KBM-7 (cell line): ENCODE measurements around the gene ARRB1.
"Not testable (repeated sequence)": the region's sequence is repeated elsewhere in the genome, so short reads cannot be mapped to it uniquely, and the experiment has no call there.

ENCODE experiments used
- DNase-seq: peaks from one replicate; pipeline ENCODE4 v3.0.0-alpha.2; 2015
- in situ Hi-C: fragments of 300-500 bp; cut with MboI; formaldehyde crosslinking; loops from 2 replicates; pipeline ENCODE4 v1.14.3; 2020; ENCODE audit warnings: low sequenced_read_pairs, low pct_unique_long_range_greater_than_20kb, mixed read lengths

Gene ARRB1

DNA sequence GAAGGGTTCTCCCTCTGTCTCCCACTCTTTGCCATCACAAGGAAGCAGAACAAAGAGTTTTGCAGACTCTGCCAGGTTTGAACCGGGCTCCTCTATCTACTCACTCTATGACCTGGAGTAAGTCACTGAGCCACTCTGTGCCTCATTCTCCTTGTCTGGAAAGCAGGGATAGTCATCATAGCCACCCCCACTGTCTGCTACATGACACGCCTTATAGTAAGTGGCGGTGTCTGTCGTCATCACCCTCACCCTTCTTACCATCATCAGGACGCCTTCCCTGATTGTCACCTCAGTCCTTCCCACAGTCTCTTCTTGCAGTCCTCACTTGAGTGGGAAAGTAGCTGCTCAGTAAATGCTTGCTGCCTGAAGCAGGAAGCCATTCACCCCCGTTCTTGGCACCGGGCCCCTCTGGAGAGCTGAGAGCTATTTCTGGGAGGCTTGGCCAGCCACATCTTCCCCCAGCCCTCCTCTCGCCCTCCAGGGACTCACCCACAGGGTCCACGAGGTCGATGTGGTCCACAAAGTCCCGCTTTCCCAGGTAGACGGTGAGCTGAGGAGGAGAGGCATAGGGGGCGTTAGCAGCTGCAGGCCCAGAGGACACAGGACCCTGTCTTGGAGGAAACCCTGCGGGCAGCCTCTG lies 64.5 kb downstream of the ARRB1 start:
- no peak for DNase-seq
- in situ Hi-C loops = no loop called here

DNA sequence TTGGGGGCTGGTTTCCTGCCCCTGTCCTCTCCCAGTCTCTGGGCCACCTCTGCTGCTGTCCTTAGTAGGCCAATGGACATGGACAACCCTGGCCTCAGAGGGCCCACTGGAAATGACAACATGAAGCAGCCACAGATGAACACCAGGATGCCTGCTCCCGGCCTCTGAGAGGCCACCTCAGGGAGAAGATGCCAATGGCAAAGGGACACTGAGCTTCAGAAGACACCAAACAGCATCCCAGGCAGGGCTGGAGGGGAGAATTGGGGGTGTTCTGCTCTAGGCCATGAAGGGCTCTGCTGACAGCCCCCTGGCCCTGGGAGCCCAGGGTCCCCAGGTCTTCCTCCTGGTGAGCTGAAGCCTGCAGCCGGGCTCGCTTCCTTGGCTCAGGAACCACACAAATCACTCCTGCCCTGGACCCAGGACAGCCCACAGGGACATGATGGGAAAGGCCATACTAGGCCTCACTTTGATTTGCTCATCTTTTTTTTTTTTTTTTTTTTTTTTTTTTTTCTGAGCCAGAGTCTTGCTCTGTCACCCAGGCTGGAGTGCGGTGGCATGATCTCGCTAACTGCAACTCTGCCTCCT lies 65.6 kb downstream of the ARRB1 start:
- DNase-seq = no peak
- in situ Hi-C loops = no loop called here

DNA sequence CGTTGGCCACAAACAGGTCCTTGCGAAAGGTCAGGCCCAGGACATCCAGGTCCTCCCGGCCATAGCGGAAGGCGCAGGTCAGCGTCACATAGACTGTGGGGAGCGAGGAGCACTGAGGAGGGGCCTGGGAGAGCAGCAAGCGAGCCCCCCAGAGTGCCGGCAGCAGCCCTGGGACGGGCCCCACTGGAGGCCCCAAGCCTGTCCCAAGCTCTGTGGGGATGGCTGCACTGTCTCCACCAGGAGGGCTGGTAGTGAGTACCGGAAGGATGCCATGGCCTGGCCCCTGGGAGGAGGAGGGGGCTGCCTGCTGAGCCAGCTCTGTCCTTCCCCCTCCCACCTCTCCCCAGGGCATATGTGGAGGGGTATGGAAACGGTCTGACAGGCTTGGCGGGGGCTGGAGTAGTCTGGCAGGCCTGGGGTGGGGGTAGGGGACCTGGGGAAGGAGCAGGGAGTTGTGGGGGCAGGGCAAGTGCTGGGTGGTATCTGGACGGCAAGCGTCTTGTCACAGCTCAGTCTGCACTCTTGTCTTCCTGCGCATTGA lies 68.0 kb downstream of the ARRB1 start:
- in situ Hi-C loops = no loop called here
- no peak for DNase-seq

DNA sequence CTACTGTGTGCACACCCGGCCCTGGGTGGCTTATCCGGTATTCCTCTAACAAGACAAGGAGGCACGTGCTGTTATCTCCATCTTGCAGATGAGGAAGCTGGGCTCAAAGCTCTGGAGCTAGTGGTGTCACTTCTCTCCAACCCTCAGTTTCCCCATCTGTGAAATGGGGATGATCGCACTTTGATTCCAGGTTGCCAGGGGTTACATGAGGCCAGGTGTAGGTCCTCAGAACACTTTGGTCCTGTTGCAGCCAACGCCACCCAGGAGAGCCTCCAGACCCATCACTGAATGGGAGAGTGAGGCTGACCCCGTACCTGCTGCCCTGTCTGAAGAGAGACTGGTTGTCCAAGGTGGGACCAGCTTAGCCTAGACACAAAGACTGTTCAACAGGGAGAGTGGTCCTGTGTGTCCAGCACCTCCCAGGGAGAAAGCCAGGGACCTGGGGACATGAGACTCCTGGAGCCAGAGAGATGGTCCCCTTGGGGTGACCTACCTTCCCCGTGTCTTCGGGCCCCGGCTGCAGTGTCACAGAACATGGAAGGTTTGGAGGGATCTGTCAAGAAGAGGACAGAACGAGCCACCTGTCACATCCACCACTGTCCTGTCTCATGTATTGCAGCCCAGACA lies 69.9 kb downstream of the ARRB1 start:
- no peak for DNase-seq
- in situ Hi-C loops = no loop called here

DNA sequence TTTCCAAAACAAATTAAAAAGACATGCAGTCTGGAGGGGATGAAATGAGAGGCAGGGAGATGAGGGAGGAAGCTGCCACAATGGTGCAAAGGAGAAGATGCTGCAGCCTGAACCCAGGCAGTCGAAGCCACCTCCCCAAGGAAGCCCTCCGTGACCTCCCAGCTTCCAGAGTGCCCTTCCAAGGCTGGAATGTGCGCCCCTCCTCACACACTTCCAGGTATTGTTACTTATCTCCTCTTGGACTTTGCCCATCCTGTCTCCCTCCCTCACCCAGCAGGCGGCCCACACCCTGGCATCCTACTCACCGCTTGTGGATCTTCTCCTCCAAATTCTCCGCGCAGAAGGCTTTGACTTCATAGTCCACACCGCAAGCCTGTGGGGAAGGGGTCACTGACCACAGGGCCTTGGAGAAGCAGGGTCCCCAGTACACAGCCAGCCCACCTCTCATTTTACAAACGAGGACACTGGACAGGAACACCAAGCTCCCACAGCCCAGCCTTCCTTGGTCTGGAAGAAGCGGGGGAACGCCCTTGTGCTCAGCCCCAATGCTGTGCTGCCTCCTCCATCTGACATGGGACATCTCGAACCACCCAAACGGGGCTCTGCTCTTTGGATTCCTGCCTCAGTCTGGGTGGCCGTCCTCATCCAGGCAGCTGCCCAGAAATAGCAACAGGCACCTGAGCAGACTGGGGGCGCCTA lies 70.5 kb downstream of the ARRB1 start:
- in situ Hi-C loops = no loop called here
- no peak for DNase-seq

DNA sequence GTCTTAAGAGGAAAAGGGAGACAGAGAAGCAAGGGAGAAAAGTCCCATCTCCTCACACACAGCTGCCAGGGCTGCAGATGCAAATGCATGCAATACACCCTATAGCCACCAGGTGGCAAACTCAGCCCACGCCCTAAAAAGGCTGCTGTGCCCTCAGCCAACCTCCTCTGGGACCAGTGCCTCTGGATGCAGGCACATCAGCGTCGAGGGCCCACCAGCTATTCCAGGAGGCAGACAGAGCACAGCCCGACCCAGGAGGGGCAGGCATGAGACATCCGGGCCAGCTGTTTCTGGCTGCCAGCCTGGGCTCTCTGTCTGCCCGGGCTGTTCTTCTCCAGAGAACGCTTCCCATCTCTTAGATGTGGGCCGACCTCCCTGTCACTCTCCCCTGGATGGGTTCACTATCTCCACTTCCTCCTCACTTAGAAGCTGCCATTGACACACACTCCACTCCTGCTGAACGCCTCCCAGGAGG lies 71.2 kb downstream of the ARRB1 start:
- in situ Hi-C loops = no loop called here

DNA sequence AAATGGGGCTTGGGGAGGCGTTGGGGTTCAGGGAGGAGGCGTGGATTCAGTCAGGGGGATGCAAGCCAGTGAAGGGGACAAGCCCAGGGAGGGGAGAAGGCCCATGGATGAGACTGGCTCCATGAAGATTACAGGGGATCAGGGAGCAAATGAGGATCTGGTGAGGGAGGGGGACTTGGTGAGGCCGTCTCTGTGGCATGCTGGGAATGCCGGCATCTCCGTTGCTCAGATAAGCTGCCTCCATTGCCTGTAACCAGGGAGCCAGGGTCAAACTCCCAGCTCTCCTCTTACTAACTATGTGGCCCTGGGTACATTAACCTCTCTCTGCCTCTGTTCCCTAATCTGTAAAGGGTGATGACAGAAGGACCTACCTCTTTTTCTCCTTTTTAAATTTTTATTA lies 72.2 kb downstream of the ARRB1 start:
- no peak for DNase-seq
- in situ Hi-C loops = loop anchor here (10.0 kb wide), 1 partner anchor 116 kb away; the partner anchor contains the start of gene RPS3

More for the DNA sequence above, 71.2 kb downstream of the ARRB1 start:
- peak; percentile 87 for DNase-seq

DNA sequence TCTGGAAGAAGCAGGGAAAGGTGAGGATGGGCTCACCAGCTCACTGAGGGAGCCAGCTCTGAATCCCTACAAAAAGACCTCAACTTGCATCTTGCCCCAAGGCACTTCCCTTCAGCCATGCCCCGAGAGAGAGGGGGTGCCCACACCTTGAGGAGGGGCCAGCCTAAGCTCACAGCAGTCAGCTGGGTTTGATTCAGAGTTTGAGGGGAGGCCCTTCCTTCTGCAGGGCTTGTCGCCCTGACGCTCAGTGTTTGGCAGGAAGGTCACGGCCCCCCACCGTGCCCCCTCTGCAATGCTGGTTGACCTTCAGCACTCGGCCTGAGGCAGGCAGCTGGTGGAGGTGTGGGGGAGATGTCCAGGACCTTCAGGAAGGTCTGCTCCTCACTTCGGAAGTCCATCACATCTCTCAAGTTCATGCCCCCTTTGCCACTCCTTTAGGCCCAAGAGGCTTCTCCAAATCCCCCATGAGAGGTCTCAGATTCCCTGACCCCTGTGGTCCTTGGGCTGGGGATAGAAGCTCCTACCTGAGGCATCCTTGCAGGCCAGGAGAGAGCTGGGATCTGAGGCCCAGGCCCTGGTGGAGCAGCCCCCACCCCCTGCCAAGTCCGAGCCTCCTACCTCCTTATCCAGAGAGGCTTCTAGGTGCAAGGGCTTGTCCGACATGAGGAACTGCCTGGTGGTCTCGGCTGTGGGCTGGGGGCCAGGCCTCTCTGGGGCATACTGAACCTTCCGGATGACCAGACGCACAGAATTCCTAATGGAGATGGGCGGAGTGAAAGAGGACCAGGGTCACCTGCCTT lies 73.3 kb downstream of the ARRB1 start:
- no peak for DNase-seq
- in situ Hi-C loops = loop anchor here (10.0 kb wide), 1 partner anchor 117 kb away; the partner anchor contains the start of gene RPS3

DNA sequence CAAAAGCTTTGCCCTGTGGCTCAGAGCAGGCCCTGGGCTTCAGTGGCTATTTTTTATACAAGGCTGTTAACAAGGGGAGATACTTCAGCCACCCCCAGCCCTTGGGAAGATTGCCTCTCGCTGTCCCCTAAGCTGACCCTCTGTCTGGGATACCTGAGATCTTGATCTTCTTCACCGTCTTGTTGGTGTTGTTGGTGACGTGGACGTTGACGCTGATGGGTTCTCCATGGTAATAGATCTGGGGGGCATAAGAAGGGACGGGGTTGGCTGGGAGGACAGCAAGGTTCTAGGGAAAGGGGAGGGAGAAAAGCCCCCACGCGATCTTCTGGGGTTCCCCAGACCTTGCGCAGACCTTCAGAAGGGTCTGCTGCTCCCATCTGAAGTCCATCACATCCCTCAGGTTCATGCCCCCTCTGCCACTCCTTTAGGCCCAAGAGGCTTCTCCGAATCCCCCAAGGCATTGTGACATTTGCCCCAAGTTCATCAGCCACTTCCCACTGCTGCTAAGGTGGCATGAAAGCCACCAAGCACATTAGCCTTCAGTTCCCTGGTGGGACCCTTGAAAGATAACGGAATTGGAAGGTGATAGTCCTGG lies 74.2 kb downstream of the ARRB1 start:
- in situ Hi-C loops = loop anchor here (10.0 kb wide), 1 partner anchor 117 kb away; the partner anchor contains the start of gene RPS3
- DNase-seq = no peak

DNA sequence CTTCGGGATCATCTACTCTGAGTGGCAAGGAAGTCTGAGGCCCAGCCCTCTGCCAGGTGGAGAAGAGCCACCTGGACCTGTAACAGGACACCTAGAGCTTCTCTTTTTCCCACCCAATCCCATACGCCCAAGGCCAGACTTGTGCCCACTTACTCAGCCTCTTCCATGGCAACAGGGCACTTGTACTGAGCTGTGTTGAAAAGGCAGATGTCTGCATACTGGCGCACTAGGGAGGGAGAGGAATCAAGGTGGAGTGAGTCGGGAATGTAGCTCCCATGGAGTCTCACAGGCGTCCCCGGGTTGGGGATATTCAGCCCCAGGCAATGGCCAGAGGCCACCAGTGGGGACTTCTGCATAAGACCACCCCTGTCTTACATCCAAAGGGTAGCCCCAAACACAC lies 74.8 kb downstream of the ARRB1 start:
- DNase-seq = no peak
- in situ Hi-C loops = loop anchor here (10.0 kb wide), 1 partner anchor 118 kb away; the partner anchor contains the start of gene RPS3

DNA sequence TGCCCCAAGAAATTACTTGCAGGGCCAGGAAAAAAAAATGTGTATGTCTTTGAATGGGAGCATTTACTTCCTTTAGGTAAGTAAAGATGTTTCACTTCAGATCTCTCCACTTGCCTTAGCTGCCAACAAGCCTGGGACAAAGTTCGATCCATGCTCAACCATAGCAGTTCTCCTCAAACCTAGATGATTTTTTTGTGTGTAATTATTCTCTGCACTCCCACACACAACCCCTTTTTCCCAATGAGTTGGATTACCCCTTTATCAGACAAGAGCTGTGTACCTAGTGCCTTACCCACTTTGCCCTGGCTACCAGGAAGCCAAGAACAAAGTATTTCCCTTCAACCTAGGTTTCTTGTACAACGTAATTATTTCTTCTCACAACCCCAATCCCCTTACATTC lies 75.3 kb downstream of the ARRB1 start:
- in situ Hi-C loops = loop anchor here (10.0 kb wide), 1 partner anchor 119 kb away; the partner anchor contains the start of gene RPS3
- no peak for DNase-seq

DNA sequence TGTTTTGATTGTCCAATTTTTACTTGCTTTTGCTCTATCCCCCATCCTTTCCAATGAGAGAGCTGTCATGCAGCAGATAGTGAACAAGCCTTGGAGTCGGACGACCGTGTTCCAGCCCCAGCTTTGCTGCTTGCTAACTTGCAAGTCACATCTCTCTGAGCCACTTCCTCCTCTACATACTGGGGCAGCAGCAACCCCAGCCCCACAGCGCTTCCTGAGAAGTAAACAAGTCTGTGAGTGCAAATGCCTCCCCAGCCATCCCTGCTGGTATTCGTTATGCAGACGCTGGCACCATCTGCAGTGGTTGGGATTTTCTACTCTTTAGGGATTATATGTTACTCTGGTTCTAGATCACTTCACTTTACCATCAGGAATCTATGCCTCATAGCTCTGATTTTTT lies 75.9 kb downstream of the ARRB1 start:
- in situ Hi-C loops = loop anchor here (10.0 kb wide), 1 partner anchor 119 kb away; the partner anchor contains the start of gene RPS3
- DNase-seq = peak; percentile 86

DNA sequence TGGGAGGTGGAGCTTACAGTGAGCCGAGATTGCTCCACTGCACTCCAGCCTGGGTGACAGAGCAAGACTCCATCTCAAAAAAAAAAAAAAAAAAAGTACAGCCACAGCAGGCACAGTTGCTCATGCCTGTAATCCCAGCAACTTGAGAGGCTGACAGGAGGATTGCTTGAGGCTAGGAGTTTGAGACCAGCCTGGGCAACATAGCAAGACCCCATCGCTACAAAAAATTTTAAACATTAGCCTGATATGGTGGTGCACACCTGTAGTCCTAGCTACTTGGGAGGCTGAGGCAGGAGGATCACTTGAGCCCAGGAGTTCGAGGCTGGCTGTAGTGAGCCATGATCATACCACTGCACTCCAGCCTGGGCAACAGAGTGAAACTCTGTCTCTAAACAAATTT lies 76.7 kb downstream of the ARRB1 start:
- DNase-seq = not testable (repeated sequence)
- in situ Hi-C loops = loop anchor here (10.0 kb wide), 1 partner anchor 120 kb away; the partner anchor contains the start of gene RPS3

DNA sequence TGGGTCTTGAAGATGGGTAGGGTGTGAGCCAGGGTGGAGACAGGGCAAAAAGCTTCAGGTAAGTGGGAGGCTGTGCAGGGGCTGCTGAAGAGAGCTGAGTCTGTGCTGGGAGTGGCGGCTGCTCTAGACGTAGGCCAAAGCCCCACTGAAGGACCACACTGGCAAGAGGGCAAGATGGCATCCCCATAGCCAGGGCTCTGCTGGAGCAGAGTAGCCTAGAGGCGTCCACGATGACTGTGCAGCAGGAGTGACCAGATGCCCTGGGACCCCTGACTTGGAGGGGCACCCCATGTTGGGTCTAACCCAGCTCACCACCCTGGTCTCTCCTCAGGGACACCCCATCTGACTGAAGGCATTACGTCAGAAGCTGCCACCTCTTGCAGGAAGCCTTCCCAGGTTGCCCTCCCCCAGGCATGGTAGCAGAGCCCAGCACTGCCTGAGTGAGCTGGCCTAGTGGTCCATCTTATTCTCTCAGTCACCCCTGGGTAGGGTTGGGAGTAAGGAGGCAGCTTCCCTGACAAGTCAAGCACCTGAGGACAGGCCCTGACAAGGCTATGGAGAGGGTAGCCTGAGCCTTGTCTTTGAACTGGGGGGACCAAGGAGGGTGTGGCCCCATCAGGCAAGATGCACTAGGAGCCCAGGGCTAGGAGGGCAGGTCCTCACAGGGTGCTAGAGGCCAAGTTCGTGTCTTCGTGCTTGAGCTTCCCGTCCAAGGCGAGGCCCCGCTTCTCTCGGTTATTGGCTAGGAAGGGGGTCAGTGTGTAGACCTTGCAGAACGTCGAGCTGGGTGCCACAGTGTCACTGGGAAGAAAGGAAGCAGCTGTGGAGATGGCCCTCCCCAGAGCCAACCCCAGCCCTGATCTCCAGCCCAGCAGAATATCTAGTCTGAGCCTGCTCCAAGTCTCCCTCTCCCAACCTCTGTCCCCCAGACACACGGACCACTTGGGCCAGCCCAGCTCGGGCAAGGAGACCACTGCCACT lies 77.8 kb downstream of the ARRB1 start:
- in situ Hi-C loops = loop anchor here (10.0 kb wide), 1 partner anchor 121 kb away; the partner anchor contains the start of gene RPS3
- no peak for DNase-seq

DNA sequence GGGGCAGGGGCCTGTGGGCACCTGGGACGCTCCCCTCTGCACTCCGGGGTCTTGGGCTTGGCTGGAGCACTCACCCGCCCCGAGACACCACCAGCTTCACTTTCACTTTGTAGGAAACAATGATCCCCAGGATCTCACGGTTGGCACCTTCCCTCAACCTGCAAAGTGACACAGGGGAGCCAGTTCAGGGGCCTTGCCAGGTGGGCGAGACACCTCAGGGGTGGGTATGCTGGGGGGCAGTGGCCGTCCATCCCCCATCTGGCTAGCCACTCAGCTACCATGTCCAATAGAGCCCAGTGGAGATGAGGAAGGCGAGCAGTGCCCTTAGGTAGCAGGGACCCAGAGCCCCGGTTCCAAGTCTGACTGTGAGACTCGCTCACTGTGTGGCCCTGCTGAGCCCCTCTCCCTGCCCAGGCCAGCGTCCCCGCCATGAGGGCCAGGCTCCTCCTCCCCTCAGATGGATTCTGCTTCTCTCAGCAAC lies 78.6 kb downstream of the ARRB1 start:
- in situ Hi-C loops = loop anchor here (10.0 kb wide), 1 partner anchor 122 kb away; the partner anchor contains the start of gene RPS3

DNA sequence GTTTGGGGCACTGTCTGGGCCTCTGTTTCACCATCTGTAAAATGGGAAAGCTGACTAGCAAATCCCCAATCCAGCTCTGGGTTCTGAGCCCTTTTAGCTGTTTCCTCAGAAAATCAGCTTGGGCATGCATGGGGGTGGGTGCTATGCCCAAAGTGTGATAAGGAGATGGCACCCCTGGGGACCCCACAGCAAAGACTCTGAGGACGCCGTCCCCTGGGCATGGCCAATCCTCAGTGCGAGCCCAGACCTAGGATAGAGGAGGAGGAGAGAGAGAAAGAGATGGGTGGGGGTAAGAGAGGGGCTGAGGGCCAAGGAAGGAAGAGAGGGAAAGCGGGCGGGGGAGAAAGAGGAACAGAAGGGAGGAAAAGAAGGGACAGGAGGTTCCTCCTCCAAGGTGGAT lies 79.1 kb downstream of the ARRB1 start:
- DNase-seq = no peak
- in situ Hi-C loops = loop anchor here (10.0 kb wide), 1 partner anchor 122 kb away; the partner anchor contains the start of gene RPS3

More for the DNA sequence above, 78.6 kb downstream of the ARRB1 start:
- no peak for DNase-seq
